Measurements from ENCODE around the gene NSUN6. TPM values are rescaled to one million over a fixed set of nuclear protein-coding genes. Genes with fewer than 3 reads are reported as not detected.

Gene NSUN6
- total RNA-seq, 1 experiment from 2014 or later = 12.5 TPM

- TF ChIP-seq ZBTB33 (IDR thresholded peaks at IDR 0.05; ENCODE audit: extremely low read depth, insufficient replicate concordance, low read length) (peak; percentile 51), POLR2AphosphoS5 (IDR thresholded peaks at IDR 0.05; ENCODE audit: low read depth, low read length) (peak; percentile 92), EGR1 (IDR thresholded peaks at IDR 0.05; ENCODE audit: low read depth) (peak; percentile 80), RAD21 (IDR thresholded peaks at IDR 0.05; ENCODE audit: low read depth) (no peak), CEBPB (IDR thresholded peaks at IDR 0.05; ENCODE audit: low read depth) (no peak), CBX3 (IDR thresholded peaks at IDR 0.05; ENCODE audit: low read depth) (peak; percentile 90), MAX (IDR thresholded peaks at IDR 0.05) (peak; percentile 78), SIN3A (IDR thresholded peaks at IDR 0.05; ENCODE audit: low read depth) (no peak; the same call in 1 of the 2 replicates), SP1 (IDR thresholded peaks at IDR 0.05; ENCODE audit: low read depth) (peak; percentile 80; the same call in 1 of the 2 replicates), YY1 (IDR thresholded peaks at IDR 0.05; ENCODE audit: extremely low read depth, insufficient replicate concordance, low read depth, low read length) (no peak), ATF3 (IDR thresholded peaks at IDR 0.05) (no peak), CTCF (IDR thresholded peaks at IDR 0.05 in 2 of 3, conservative IDR thresholded peaks at IDR 0.05 in 1 of 3; ENCODE audit: borderline replicate concordance in 1 of 3, insufficient read depth in 1 of 3, low read depth in 2 of 3, low read length in 2 of 3) (no peak), EZH2 (IDR thresholded peaks at IDR 0.05) (no peak), ZNF274 (IDR thresholded peaks at IDR 0.05; ENCODE audit: low read depth, low read length) (no peak)
Observed at GRCh38 chr10:18659125-18659818, 7.9 kb upstream of the NSUN6 start, which contains the start of gene ARL5B (continued).
